Measurements from ENCODE around the gene SMPD3. TPM values are rescaled to one million over a fixed set of nuclear protein-coding genes. Genes with fewer than 3 reads are reported as not detected.

SMPD3 gene
- polyA plus RNA-seq, 2 of the 4 experiments (the other 2 are of a cell fraction) = 0.04 to 0.13 TPM

- no peak overlapping the region for H3K4me2 ChIP-seq
- H3K4me3 ChIP-seq = no peak overlapping the region
- ChIA-PET POLR2A (no interaction called here), CTCF (interaction anchor here (0.8 to 1.4 kb wide), 2 partner anchors 85 to 106 kb away, joined by 3 to 4 read pairs; no protein-coding TSS in a partner anchor)
- H3K4me1 ChIP-seq = no peaks in the 10 kb centered on the region
- no peak for FAIRE-seq
- DNase-seq (ENCODE audit: low read depth in 1 of 2, low spot score in 1 of 2) = no peak
- TF ChIP-seq HOXB13 (CRISPR knock-in tag; IDR thresholded peaks at IDR 0.05; ENCODE audit: low read depth) = no peak
- TF ChIP-seq KDM1A (IDR thresholded peaks at IDR 0.05; ENCODE audit: low read depth) = no peak
- no peak for TF ChIP-seq MAX (IDR thresholded peaks at IDR 0.05)
- TF ChIP-seq ZSCAN20 (CRISPR knock-in tag; IDR thresholded peaks at IDR 0.05) = no peak
- no peak for TF ChIP-seq FOSL2 (IDR thresholded peaks at IDR 0.05)
- no peak for TF ChIP-seq FOSL2 (CRISPR knock-in tag; IDR thresholded peaks at IDR 0.05)
- 29% methylated on average over 5 of the region's 5 CpGs for WGBS (ENCODE audit: missing lambda C conversion rate)
- ATAC-seq = no peak
- no peak overlapping the region for H3K27ac ChIP-seq
- H3K9me3 ChIP-seq = peaks cover 13% of the 10 kb centered on the region
These were observed 13.6 kb downstream of the SMPD3 start for GRCh38 chr16:68434624-68435210.

GRCh38 chr16:68433316-68433715, 15.0 kb downstream of the SMPD3 start:
- no peak overlapping the region for H3K4me2 ChIP-seq
- DNase-seq (ENCODE audit: low read depth in 1 of 2, low spot score in 1 of 2) = no peak
- no peak for FAIRE-seq
- TF ChIP-seq ATOH8 (CRISPR knock-in tag; IDR thresholded peaks at IDR 0.05; ENCODE audit: low read depth) (no peak), MAZ (IDR thresholded peaks at IDR 0.05; ENCODE audit: borderline replicate concordance, low read depth, low read length) (no peak), ZNF302 (CRISPR knock-in tag; IDR thresholded peaks at IDR 0.05) (no peak), MAX (IDR thresholded peaks at IDR 0.05) (no peak), NPAS2 (CRISPR knock-in tag; IDR thresholded peaks at IDR 0.05; ENCODE audit: borderline replicate concordance) (no peak), POLR2A (IDR thresholded peaks at IDR 0.05; ENCODE audit: low read length) (no peak), HES2 (IDR thresholded peaks at IDR 0.05) (no peak), CBX8 (IDR thresholded peaks at IDR 0.05) (no peak), GATA3 (IDR thresholded peaks at IDR 0.05; ENCODE audit: borderline replicate concordance) (no peak)
- WGBS (ENCODE audit: missing lambda C conversion rate) = 36% methylated on average over 4 of the region's 4 CpGs
- POLR2A ChIA-PET = no interaction called here
- CTCF ChIA-PET = interaction anchor here (1.4 to 1.5 kb wide), 2 partner anchors 22 to 95 kb away, joined by 3 to 5 read pairs; no protein-coding TSS in a partner anchor
- ATAC-seq = no peak
- H3K27ac ChIP-seq = no peak overlapping the region
- H3K9me3 ChIP-seq = peaks cover 13% of the 10 kb centered on the region
- no peaks in the 10 kb centered on the region for H3K4me1 ChIP-seq
- H3K4me3 ChIP-seq = no peak overlapping the region

- DNase-seq (ENCODE audit: low read depth in 1 of 2, low spot score in 1 of 2) (no peak), ATAC-seq (no peak), FAIRE-seq (no peak)
- 56% methylated on average over 4 of the region's 4 CpGs for WGBS (ENCODE audit: missing lambda C conversion rate)
- peaks cover 13% of the 10 kb centered on the region for H3K9me3 ChIP-seq
- H3K4me3 ChIP-seq = no peak overlapping the region
- H3K4me2 ChIP-seq = no peak overlapping the region
- TF ChIP-seq KDM5A (IDR thresholded peaks at IDR 0.05) (no peak), CTCF (IDR thresholded peaks at IDR 0.05) (no peak), BCL3 (IDR thresholded peaks at IDR 0.05) (no peak), RARB (CRISPR knock-in tag; IDR thresholded peaks at IDR 0.05) (no peak), ZNF302 (CRISPR knock-in tag; IDR thresholded peaks at IDR 0.05) (no peak), NPAS2 (CRISPR knock-in tag; IDR thresholded peaks at IDR 0.05; ENCODE audit: borderline replicate concordance) (no peak), MAX (IDR thresholded peaks at IDR 0.05) (no peak), RAD21 (conservative IDR thresholded peaks at IDR 0.05 in 1 of 2, IDR thresholded peaks at IDR 0.05 in 1 of 2) (no peak), SMC3 (IDR thresholded peaks at IDR 0.05) (no peak), TP53 (CRISPR knock-in tag; IDR thresholded peaks at IDR 0.05) (no peak), MAFK (IDR thresholded peaks at IDR 0.05; ENCODE audit: partially characterized antibody) (no peak), JUNB (IDR thresholded peaks at IDR 0.05) (no peak), GATA3 (IDR thresholded peaks at IDR 0.05; ENCODE audit: borderline replicate concordance) (no peak), FOXS1 (CRISPR knock-in tag; IDR thresholded peaks at IDR 0.05) (no peak), ESRRA (IDR thresholded peaks at IDR 0.05; ENCODE audit: borderline replicate concordance, low read length) (no peak), RCOR1 (IDR thresholded peaks at IDR 0.05; ENCODE audit: low read depth, low read length) (no peak)
- H3K27ac ChIP-seq = no peak overlapping the region
- CTCF ChIA-PET = interaction anchor here (1.4 to 2.0 kb wide), 4 partner anchors 8 to 96 kb away, joined by 3 to 5 read pairs (median 4); no protein-coding TSS in a partner anchor
- no peaks in the 10 kb centered on the region for H3K4me1 ChIP-seq
- POLR2A ChIA-PET = no interaction called here
These were observed 15.6 kb downstream of the SMPD3 start for GRCh38 chr16:68432701-68433100.
